Measurements from ENCODE around the gene PEX16.

GRCh38 chr11:45918331-45918941, 759 bp upstream of the PEX16 start:
- TF ChIP-seq, protein P1, sequence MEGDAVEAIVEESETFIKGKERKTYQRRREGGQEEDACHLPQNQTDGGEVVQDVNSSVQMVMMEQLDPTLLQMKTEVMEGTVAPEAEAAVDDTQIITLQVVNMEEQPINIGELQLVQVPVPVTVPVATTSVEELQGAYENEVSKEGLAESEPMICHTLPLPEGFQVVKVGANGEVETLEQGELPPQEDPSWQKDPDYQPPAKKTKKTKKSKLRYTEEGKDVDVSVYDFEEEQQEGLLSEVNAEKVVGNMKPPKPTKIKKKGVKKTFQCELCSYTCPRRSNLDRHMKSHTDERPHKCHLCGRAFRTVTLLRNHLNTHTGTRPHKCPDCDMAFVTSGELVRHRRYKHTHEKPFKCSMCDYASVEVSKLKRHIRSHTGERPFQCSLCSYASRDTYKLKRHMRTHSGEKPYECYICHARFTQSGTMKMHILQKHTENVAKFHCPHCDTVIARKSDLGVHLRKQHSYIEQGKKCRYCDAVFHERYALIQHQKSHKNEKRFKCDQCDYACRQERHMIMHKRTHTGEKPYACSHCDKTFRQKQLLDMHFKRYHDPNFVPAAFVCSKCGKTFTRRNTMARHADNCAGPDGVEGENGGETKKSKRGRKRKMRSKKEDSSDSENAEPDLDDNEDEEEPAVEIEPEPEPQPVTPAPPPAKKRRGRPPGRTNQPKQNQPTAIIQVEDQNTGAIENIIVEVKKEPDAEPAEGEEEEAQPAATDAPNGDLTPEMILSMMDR (IDR thresholded peaks at IDR 0.05; ENCODE audit: poor library complexity), result no peak
- TF ChIP-seq EZH2 (IDR thresholded peaks at IDR 0.05; ENCODE audit: borderline replicate concordance), result no peak
- no peak for TF ChIP-seq EZH2phosphoT487 (IDR thresholded peaks at IDR 0.05; ENCODE audit: low read depth, severe bottlenecking, unreplicated experiment)
